Prostate gland (tissue), 2 donors: ENCODE results near the gene PLCH1. TPM values are rescaled to one million over a fixed set of nuclear protein-coding genes. Genes with fewer than 3 reads are reported as not detected.

Experiments
- DNase-seq: peaks from one replicate; pipeline ENCODE4 v3.0.0-alpha.2; 2019; ENCODE audit warnings: low spot score
- H3K27ac ChIP-seq, 2 donors: fragments of 200-600 bp; sonication (generic); 2 replicates each; pipeline ENCODE4 v1.5.1; 2017 to 2019
- H3K27me3 ChIP-seq: fragments of 200-600 bp; sonication (generic); replicated peaks from 2 replicates; pipeline ENCODE4 v1.5.1; 2019; ENCODE audit not compliant: insufficient read depth
- H3K36me3 ChIP-seq, 2 donors: fragments of 200-600 bp; sonication (generic); 1 replicate in 1 of 2; 2 replicates in 1 of 2; pipeline versions ENCODE4 v1.5.1 to v1.8.1; 2017 to 2019
- H3K4me1 ChIP-seq: fragments of 200-600 bp; sonication (generic); replicated peaks from 2 replicates; pipeline ENCODE4 v1.5.1; 2019
- H3K4me3 ChIP-seq, 2 donors: fragments of 200-600 bp; sonication (generic); 2 replicates each; pipeline ENCODE4 v1.5.1; 2017 to 2019
- H3K9me3 ChIP-seq: fragments of 200-600 bp; sonication (generic); 2 replicates; pipeline ENCODE4 v1.5.1; 2017
- CTCF ChIP-seq, 4 experiments: fragments of 200-600 bp in 2 of 4; fragments of 450-650 bp in 2 of 4; sonication (generic) in 2 of 4; IDR thresholded peaks; 1 replicate in 3 of 4; 2 replicates in 1 of 4; pipeline ENCODE4 v1.5.1; 2016 to 2019; ENCODE audit warnings: antibody characterized with exemption in 4 of 4, mild to moderate bottlenecking in 2 of 4, moderate library complexity in 2 of 4
- POLR2A ChIP-seq: fragments of 450-650 bp; IDR thresholded peaks from one replicate; pipeline ENCODE4 v1.6.1; 2016; ENCODE audit warnings: antibody characterized with exemption, mild to moderate bottlenecking
- POLR2AphosphoS5 ChIP-seq: sonication (generic); formaldehyde crosslinking; IDR thresholded peaks from one replicate; pipeline ENCODE4 v1.6.1; 2017; ENCODE audit warnings: antibody characterized with exemption
- WGBS: methylation state at CpG from one replicate; pipeline ENCODE4 v1.1.5; 2018; 5-methylcytosine and 5-hydroxymethylcytosine counted together
- intact Hi-C: fragments of 100-400 bp; cut with DNase I; formaldehyde crosslinking; loops from one replicate; pipeline ENCODE4 v1.14.2; 2022
- total RNA-seq, 2 donors: library from RNA; depleted of rRNA; stranded (reverse); fragments of >200 nt; gene quantifications; one replicate each; pipeline ENCODE4 v1.1.0, GENCODE V29; 2016

PLCH1 gene
- total RNA-seq, 2 donors from 2014 or later: 0.64 to 12.2 TPM

- no peaks in the 10 kb centered on the region for H3K27me3 ChIP-seq
These were observed 253.2 kb downstream of the PLCH1 start for GRCh38 chr3:155491696-155492095.

DNA sequence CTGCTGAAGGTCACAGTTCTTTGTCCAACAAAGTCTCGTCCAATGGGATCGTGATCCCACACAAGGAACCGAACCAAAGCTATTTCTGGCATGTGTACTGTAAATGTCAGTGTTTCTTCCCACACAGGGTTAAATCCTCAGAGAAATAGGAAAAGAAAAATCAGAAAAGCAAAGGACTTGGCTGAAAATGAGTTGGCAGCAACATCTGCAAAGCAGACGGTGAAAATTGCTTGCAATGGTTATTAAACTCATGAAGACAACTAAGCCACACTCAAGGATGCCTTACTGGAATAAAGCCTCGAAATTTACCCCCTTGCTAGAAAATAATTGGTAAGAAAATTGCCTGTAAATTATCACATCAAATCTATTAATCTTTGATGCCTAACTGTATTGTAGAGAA is 256.2 kb downstream of the PLCH1 start:
- Histone ChIP-seq H3K4me1 (no peaks in the 10 kb centered on the region), H3K27me3 (no peaks in the 10 kb centered on the region), H3K27ac (no peak overlapping the region), H3K4me3 (no peak overlapping the region), H3K36me3 (no peaks in the 10 kb centered on the region), H3K9me3 (no peaks in the 10 kb centered on the region)
- intact Hi-C loops: no loop called here
- no peak for TF ChIP-seq POLR2AphosphoS5
- TF ChIP-seq POLR2A: no peak
- no peak for TF ChIP-seq CTCF (IDR thresholded peaks at IDR 0.05)
- 76% methylated on average over 5 of the region's 5 CpGs for WGBS
- DNase-seq: no peak

More at GRCh38 chr3:155491696-155492095, 253.2 kb downstream of the PLCH1 start:
- WGBS: 94% methylated on average over 3 of the region's 3 CpGs
- Histone ChIP-seq H3K4me3 (no peak overlapping the region), H3K9me3 (no peaks in the 10 kb centered on the region), H3K36me3 (no peaks in the 10 kb centered on the region), H3K4me1 (no peaks in the 10 kb centered on the region), H3K27ac (no peak overlapping the region)
- DNase-seq: no peak
- TF ChIP-seq POLR2AphosphoS5 (no peak), POLR2A (no peak), CTCF (IDR thresholded peaks at IDR 0.05) (no peak)
- intact Hi-C loops: no loop called here

DNA sequence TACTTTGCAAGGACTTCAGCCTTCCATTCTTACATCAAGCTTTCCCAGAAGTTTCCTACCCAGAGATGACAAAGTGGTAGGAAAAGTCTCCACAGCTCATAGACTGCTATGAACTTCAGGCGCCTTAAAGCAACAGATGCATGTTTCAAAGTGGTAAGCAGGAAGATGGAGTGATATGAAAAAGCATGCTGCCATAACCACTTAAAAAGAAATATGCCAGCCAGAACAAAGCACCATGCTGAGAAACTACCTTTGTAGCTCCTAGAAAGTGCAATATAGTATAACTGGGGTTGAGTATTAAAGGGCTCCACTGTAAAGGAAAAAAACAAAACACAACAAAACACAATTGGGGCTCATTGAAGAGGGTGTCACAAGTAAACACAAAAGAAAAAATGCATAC is 259.0 kb downstream of the PLCH1 start:
- 100% methylated on average over 1 of the region's 1 CpG for WGBS
- Histone ChIP-seq H3K9me3 (no peaks in the 10 kb centered on the region), H3K36me3 (no peaks in the 10 kb centered on the region), H3K4me3 (no peak overlapping the region), H3K4me1 (no peaks in the 10 kb centered on the region), H3K27me3 (no peaks in the 10 kb centered on the region), H3K27ac (no peak overlapping the region)
- intact Hi-C loops: no loop called here
- DNase-seq: no peak
- TF ChIP-seq CTCF (IDR thresholded peaks at IDR 0.05) (no peak), POLR2A (no peak), POLR2AphosphoS5 (no peak)

GRCh38 chr3:155481591-155481990 is 263.3 kb downstream of the PLCH1 start:
- WGBS: 83% methylated on average over 2 of the region's 2 CpGs
- intact Hi-C loops: no loop called here
- Histone ChIP-seq H3K4me1 (no peaks in the 10 kb centered on the region), H3K27me3 (no peaks in the 10 kb centered on the region), H3K27ac (no peak overlapping the region), H3K36me3 (no peaks in the 10 kb centered on the region), H3K4me3 (no peak overlapping the region), H3K9me3 (no peaks in the 10 kb centered on the region)
- no peak for DNase-seq
- TF ChIP-seq POLR2A: no peak
- TF ChIP-seq CTCF (IDR thresholded peaks at IDR 0.05): no peak
- TF ChIP-seq POLR2AphosphoS5: no peak

- TF ChIP-seq CTCF (IDR thresholded peaks at IDR 0.05) (no peak), POLR2A (no peak), POLR2AphosphoS5 (no peak)
- 90% methylated on average over 12 of the region's 12 CpGs for WGBS
- Histone ChIP-seq H3K36me3 (no peaks in the 10 kb centered on the region), H3K27ac (no peak overlapping the region), H3K4me1 (no peaks in the 10 kb centered on the region), H3K9me3 (no peaks in the 10 kb centered on the region), H3K4me3 (no peak overlapping the region), H3K27me3 (no peaks in the 10 kb centered on the region)
- intact Hi-C loops: no loop called here
- no peak for DNase-seq
These were observed 263.8 kb downstream of the PLCH1 start for GRCh38 chr3:155481089-155481488.
